ENCODE results near the gene MICAL1. TPM values are rescaled to one million over a fixed set of nuclear protein-coding genes. Genes with fewer than 3 reads are reported as not detected.

MICAL1 gene
- total and polyA plus RNA-seq, 2 donors (not counting 1 experiment from before 2014, with no cell fraction given), result 202 to 319 TPM

- H4K20me1 ChIP-seq (ENCODE audit: control insufficient read depth, insufficient read depth, low read length, poor library complexity, severe bottlenecking), result peaks cover 8% of the 10 kb centered on the region
- no peak for TF ChIP-seq CTCF (IDR thresholded peaks at IDR 0.05)
- TF ChIP-seq EZH2 (IDR thresholded peaks at IDR 0.05; ENCODE audit: borderline replicate concordance, insufficient read depth, low read depth, low read length, poor library complexity, severe bottlenecking), result no peak
- DNase-seq (no peak), ATAC-seq (ENCODE audit: low read depth) (no peak)
- no peaks in the 10 kb centered on the region for H3K27me3 ChIP-seq (replicated peaks in 1 of 4; ENCODE audit: control extremely low read depth in 1 of 4, control insufficient read depth in 3 of 4, insufficient read depth in 4 of 4, low read length in 3 of 4)
- CTCF ChIA-PET, result interaction anchor here (2.4 to 5.5 kb wide), 2 partner anchors 20 to 37 kb away, joined by 12 to 42 read pairs; partner anchors contain the start of genes MICAL1, PPIL6 and SMPD2
- H3K4me3 ChIP-seq (ENCODE audit: control extremely low read depth in 1 of 5, extremely low read depth in 1 of 5, insufficient read depth in 1 of 5, low read depth in 2 of 5, low read length in 4 of 5), result peak overlapping the region; percentile 4 to 92 (median 47)
- no peaks in the 10 kb centered on the region for H3K9me3 Mint-ChIP-seq (ENCODE audit: insufficient read depth)
- peaks cover 52 to 62% of the 10 kb centered on the region in 2 donors for H3K4me1 ChIP-seq (ENCODE audit: control insufficient read depth in 2 of 2, insufficient read depth in 2 of 2, low read length in 2 of 2)
- H3K4me1 Mint-ChIP-seq, result peaks cover 74% of the 10 kb centered on the region
- peak overlapping the region; percentile 91 for H3K4me2 ChIP-seq (replicated peaks; ENCODE audit: low read depth, low read length, poor library complexity, severe bottlenecking)
- no peak overlapping the region for H2AFZ ChIP-seq (ENCODE audit: insufficient read depth, low read depth, low read length, poor library complexity, severe bottlenecking)
- intact Hi-C loops (cut with micrococcal nuclease), result no loop called here
- H3K79me2 ChIP-seq (ENCODE audit: control insufficient read depth, insufficient read depth, low read length), result peaks cover 84% of the 10 kb centered on the region
- no CpG with 5 or more reads among the region's 9 CpGs for WGBS (ENCODE audit: insufficient coverage)
- H3K27ac Mint-ChIP-seq, result peak overlapping the region; percentile 84
- no peaks in the 10 kb centered on the region for H3K9me3 ChIP-seq (ENCODE audit: control extremely low read depth in 1 of 3, control insufficient read depth in 2 of 3, insufficient read depth in 1 of 3, low read length in 2 of 3)
- POLR2A ChIA-PET, result interaction anchor here (0.8 to 1.0 kb wide), 2 partner anchors 18 to 19 kb away, joined by 3 to 5 read pairs; no protein-coding TSS in a partner anchor
- H3K27ac ChIP-seq (ENCODE audit: low read length in 2 of 2), result peak overlapping the region; percentile 37 to 81
- H3K27me3 Mint-ChIP-seq, result no peaks in the 10 kb centered on the region
- H3K36me3 ChIP-seq (replicated peaks in 1 of 2; ENCODE audit: control extremely low read depth in 1 of 2, control insufficient read depth in 1 of 2, extremely low read depth in 1 of 2, insufficient read depth in 2 of 2, low read length in 1 of 2), result peaks cover 6 to 58% of the 10 kb centered on the region in 2 experiments
- H3K9ac ChIP-seq (ENCODE audit: low read length), result peak overlapping the region; percentile 68
- H3K4me3 Mint-ChIP-seq, result peak overlapping the region; percentile 86
These were observed 22.7 kb upstream of the MICAL1 start for GRCh38 chr6:109478222-109478805.

- H3K9me3 Mint-ChIP-seq (ENCODE audit: insufficient read depth), result no peaks in the 10 kb centered on the region
- CTCF ChIA-PET, result interaction anchor here (1.1 to 5.5 kb wide), 3 partner anchors 19 to 36 kb away, joined by 3 to 42 read pairs (median 12); partner anchors contain the start of genes MICAL1, PPIL6 and SMPD2
- DNase-seq, result no peak
- intact Hi-C loops (cut with micrococcal nuclease), result no loop called here
- Histone ChIP-seq H3K4me3 (ENCODE audit: control extremely low read depth in 1 of 5, extremely low read depth in 1 of 5, insufficient read depth in 1 of 5, low read depth in 2 of 5, low read length in 4 of 5) (peak overlapping the region in 3 of 5 experiments; percentile 12 to 47 (median 34)), H3K9ac (ENCODE audit: low read length) (peak overlapping the region; percentile 68), H3K4me1 (ENCODE audit: control insufficient read depth in 2 of 2, insufficient read depth in 2 of 2, low read length in 2 of 2) (peaks cover 58 to 68% of the 10 kb centered on the region in 2 donors), H3K4me2 (replicated peaks; ENCODE audit: low read depth, low read length, poor library complexity, severe bottlenecking) (peak overlapping the region; percentile 91), H3K9me3 (ENCODE audit: control extremely low read depth in 1 of 3, control insufficient read depth in 2 of 3, insufficient read depth in 1 of 3, low read length in 2 of 3) (no peaks in the 10 kb centered on the region), H3K27ac (ENCODE audit: low read length in 2 of 2) (peak overlapping the region in 1 of 2 donors; percentile 81), H3K79me2 (ENCODE audit: control insufficient read depth, insufficient read depth, low read length) (peaks cover 86% of the 10 kb centered on the region), H3K27me3 (replicated peaks in 1 of 4; ENCODE audit: control extremely low read depth in 1 of 4, control insufficient read depth in 3 of 4, insufficient read depth in 4 of 4, low read length in 3 of 4) (no peaks in the 10 kb centered on the region), H3K36me3 (replicated peaks in 1 of 2; ENCODE audit: control extremely low read depth in 1 of 2, control insufficient read depth in 1 of 2, extremely low read depth in 1 of 2, insufficient read depth in 2 of 2, low read length in 1 of 2) (peaks cover 6 to 64% of the 10 kb centered on the region in 2 experiments), H2AFZ (ENCODE audit: insufficient read depth, low read depth, low read length, poor library complexity, severe bottlenecking) (no peak overlapping the region), H4K20me1 (ENCODE audit: control insufficient read depth, insufficient read depth, low read length, poor library complexity, severe bottlenecking) (peaks cover 12% of the 10 kb centered on the region)
- POLR2A ChIA-PET, result no interaction called here
- peak overlapping the region; percentile 84 for H3K27ac Mint-ChIP-seq
- H3K4me1 Mint-ChIP-seq, result peaks cover 80% of the 10 kb centered on the region
- ATAC-seq (ENCODE audit: low read depth), result no peak
- peak overlapping the region; percentile 86 for H3K4me3 Mint-ChIP-seq
- no CpG with 5 or more reads among the region's 2 CpGs for WGBS (ENCODE audit: insufficient coverage)
- TF ChIP-seq CTCF (IDR thresholded peaks at IDR 0.05) (no peak), EZH2 (IDR thresholded peaks at IDR 0.05; ENCODE audit: borderline replicate concordance, insufficient read depth, low read depth, low read length, poor library complexity, severe bottlenecking) (no peak)
- no peaks in the 10 kb centered on the region for H3K27me3 Mint-ChIP-seq
These were observed 22.2 kb upstream of the MICAL1 start for GRCh38 chr6:109477725-109478124.

Data from B cell (primary cell).